ENCODE results near the gene HOXD9. TPM values are rescaled to one million over a fixed set of nuclear protein-coding genes. Genes with fewer than 3 reads are reported as not detected.

The HOXD9 gene
- total RNA-seq, 1 experiment from 2014 or later = not detected

DNA sequence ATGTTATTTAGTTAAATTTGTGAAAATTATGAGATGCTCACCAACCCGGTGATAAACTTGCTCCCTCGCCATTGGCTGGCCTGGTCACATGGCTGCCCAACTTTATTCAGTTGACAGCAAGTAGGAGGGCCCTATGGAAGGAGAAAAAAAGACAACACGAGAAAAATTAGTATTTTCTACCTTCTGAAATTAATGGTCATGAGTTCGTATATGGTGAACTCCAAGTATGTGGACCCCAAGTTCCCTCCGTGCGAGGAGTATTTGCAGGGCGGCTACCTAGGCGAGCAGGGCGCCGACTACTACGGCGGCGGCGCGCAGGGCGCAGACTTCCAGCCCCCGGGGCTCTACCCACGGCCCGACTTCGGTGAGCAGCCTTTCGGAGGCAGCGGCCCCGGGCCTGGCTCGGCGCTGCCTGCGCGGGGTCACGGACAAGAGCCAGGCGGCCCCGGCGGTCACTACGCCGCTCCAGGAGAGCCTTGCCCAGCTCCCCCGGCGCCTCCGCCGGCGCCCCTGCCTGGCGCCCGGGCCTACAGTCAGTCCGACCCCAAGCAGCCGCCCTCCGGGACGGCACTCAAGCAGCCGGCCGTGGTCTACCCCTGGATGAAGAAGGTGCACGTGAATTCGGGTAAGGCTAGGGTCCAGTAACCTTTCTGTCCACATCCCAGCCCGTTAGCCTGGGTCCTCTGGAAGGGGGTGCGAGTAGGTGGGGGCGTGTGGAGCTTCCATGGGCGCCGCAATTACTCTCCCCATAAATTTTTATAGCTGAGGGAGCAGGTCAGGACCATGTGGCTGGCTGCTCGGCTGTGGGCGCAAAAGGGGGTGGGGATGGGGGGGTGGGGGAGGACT, 29.1 kb downstream of the HOXD9 start, which contains the start of gene HOXD4 (continued):
- TF ChIP-seq, protein P1, sequence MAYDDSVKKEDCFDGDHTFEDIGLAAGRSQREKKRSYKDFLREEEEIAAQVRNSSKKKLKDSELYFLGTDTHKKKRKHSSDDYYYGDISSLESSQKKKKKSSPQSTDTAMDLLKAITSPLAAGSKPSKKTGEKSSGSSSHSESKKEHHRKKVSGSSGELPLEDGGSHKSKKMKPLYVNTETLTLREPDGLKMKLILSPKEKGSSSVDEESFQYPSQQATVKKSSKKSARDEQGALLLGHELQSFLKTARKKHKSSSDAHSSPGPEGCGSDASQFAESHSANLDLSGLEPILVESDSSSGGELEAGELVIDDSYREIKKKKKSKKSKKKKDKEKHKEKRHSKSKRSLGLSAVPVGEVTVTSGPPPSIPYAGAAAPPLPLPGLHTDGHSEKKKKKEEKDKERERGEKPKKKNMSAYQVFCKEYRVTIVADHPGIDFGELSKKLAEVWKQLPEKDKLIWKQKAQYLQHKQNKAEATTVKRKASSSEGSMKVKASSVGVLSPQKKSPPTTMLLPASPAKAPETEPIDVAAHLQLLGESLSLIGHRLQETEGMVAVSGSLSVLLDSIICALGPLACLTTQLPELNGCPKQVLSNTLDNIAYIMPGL (CRISPR knock-in tag; IDR thresholded peaks at IDR 0.05) = 0 out of 2 replicates have a peak, but pooled peaks have one; percentile 28
- TF ChIP-seq ZNF425 (CRISPR knock-in tag; conservative IDR thresholded peaks at IDR 0.05) (no peak), USF1 (CRISPR knock-in tag; IDR thresholded peaks at IDR 0.05) (peak; percentile 76; the same call in 1 of the 2 replicates), NR2C2 (CRISPR knock-in tag; IDR thresholded peaks at IDR 0.05) (no peak), ZNF671 (CRISPR knock-in tag; IDR thresholded peaks at IDR 0.05) (no peak), NFYB (CRISPR knock-in tag; conservative IDR thresholded peaks at IDR 0.05; ENCODE audit: low read depth) (0 out of 2 replicates have a peak, but pooled peaks have one; percentile 26), ZSCAN18 (CRISPR knock-in tag; IDR thresholded peaks at IDR 0.05) (no peak), JAZF1 (CRISPR knock-in tag; IDR thresholded peaks at IDR 0.05) (no peak), CBFB (CRISPR knock-in tag; IDR thresholded peaks at IDR 0.05; ENCODE audit: low read depth) (no peak), SP1 (CRISPR knock-in tag; conservative IDR thresholded peaks at IDR 0.05) (no peak), MYBL2 (CRISPR knock-in tag; IDR thresholded peaks at IDR 0.05) (no peak), TP53 (CRISPR knock-in tag; IDR thresholded peaks at IDR 0.05) (no peak), USF2 (CRISPR knock-in tag; IDR thresholded peaks at IDR 0.05) (peak; percentile 77), ZNF138 (CRISPR knock-in tag; conservative IDR thresholded peaks at IDR 0.05) (no peak), NR1H2 (CRISPR knock-in tag; IDR thresholded peaks at IDR 0.05) (no peak)

- no peak overlapping the region for H3K27ac Mint-ChIP-seq
- DNase-seq (ENCODE audit: low spot score) (no peak), ATAC-seq (no peak)
- H3K4me1 Mint-ChIP-seq = peaks cover 31% of the 10 kb centered on the region
- peak overlapping the region; percentile 35 for H3K4me3 Mint-ChIP-seq
- POLR2A ChIA-PET = no interaction called here
- no peaks in the 10 kb centered on the region for H3K9me3 Mint-ChIP-seq
- CTCF ChIA-PET = interaction anchor here (0.9 to 2.0 kb wide), 4 partner anchors 11 to 402 kb away, joined by 3 to 5 read pairs (median 4); no protein-coding TSS in a partner anchor
- H3K27me3 Mint-ChIP-seq (ENCODE audit: low read depth) = peaks cover 100% of the 10 kb centered on the region
- no peaks in the 10 kb centered on the region for H3K36me3 Mint-ChIP-seq
- TF ChIP-seq GRHL2 (CRISPR knock-in tag; IDR thresholded peaks at IDR 0.05; ENCODE audit: insufficient replicate concordance, severe bottlenecking) (no peak), CDX4 (CRISPR knock-in tag; IDR thresholded peaks at IDR 0.05; ENCODE audit: borderline replicate concordance) (no peak), ZNF425 (CRISPR knock-in tag; conservative IDR thresholded peaks at IDR 0.05) (no peak)
- TF ChIP-seq, protein P2, sequence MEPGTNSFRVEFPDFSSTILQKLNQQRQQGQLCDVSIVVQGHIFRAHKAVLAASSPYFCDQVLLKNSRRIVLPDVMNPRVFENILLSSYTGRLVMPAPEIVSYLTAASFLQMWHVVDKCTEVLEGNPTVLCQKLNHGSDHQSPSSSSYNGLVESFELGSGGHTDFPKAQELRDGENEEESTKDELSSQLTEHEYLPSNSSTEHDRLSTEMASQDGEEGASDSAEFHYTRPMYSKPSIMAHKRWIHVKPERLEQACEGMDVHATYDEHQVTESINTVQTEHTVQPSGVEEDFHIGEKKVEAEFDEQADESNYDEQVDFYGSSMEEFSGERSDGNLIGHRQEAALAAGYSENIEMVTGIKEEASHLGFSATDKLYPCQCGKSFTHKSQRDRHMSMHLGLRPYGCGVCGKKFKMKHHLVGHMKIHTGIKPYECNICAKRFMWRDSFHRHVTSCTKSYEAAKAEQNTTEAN (CRISPR knock-in tag; IDR thresholded peaks at IDR 0.05) = no peak
Observed at GRCh38 chr2:176152350-176153181, 30.0 kb downstream of the HOXD9 start.

Measured in WTC11 (cell line).